GM19455 (cell line): ENCODE data around the gene NUP93.
"Not testable (repeated sequence)": the region's sequence is repeated elsewhere in the genome, so short reads cannot be mapped to it uniquely, and the experiment has no call there.

ENCODE experiments used
- ATAC-seq: cut with Tn5 transposase; IDR thresholded peaks from one replicate; pipeline ENCODE4 v1.9.1; 2021; ENCODE audit not compliant: unreplicated experiment

The NUP93 gene

DNA sequence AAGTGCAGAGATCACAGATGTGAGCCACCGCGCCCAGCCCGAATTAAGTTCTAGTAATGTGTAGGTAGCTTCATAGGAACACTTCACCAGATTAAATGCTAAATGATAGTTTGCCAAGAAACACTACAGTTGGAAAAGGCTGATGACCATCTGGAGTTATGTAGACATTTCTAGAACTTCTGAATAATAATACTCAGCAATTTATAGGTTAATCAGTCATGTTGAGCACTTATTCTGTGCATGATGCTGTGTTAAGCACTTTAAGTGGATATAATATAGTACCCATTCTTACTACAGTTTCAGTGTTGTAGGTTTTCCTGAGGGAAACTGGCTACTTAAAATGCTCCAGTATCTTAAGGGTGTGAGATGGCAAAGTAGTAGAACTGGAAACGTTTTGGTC lies 45.2 kb downstream of the NUP93 start:
- no peak for ATAC-seq

- ATAC-seq: no peak
These were observed 46.6 kb downstream of the NUP93 start for GRCh38 chr16:56776562-56776961.

DNA sequence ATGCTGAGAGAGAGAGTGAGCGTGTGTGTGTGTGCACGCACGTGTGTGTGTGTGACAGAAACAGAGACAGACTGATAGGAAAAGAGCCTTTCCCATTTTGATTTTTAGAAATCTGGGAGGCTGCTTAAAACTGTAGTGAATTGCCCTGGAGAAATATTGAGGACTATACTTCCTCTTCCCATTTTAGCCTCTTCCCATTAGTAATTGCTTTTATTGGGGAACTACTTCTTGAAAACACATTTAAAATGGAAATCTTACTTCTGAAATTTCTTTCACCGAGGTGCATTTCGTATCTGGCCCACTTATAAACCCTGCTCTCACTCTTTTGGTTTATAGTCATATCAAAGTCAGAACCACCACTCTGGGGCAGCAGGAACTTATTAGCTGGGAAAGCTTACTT lies 47.1 kb downstream of the NUP93 start:
- ATAC-seq: no peak

DNA sequence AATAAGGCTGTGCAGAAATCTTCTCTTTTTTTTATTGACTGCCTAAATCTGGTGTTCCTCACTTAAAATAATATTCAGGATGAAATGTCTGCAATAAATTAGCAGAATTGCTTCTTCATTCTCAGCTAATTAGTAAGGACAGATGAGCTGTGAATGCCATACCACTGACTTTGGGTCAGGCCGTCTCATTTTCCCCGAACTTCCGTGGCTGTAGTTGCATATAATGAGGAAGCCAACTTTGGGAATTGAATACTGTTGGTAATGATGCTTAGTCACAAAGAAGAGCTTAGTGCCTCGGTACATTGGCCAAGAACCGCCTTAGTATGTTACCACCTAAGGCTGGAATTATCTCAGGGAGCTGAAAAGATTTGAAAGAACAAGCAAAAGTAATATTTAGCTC lies 47.6 kb downstream of the NUP93 start:
- no peak for ATAC-seq

DNA sequence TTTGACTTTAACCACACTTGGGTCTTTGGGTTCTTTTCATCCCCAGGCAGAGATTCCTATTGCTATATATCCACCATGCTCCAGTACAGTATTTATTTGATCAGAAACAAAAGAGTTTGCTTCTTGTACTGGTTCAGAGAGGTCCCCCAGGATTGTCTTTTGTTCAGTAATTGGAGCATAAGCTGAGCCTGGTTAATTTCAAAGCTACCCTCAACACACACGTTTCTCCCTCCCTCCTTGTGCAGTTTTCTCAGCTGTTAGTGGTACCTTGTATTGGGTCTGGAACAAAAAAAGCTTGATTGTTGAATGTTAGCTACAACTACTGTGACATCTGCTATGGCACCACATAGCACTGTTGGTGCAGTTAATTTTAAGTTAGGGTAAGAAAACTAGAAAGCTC lies 50.0 kb downstream of the NUP93 start:
- no peak for ATAC-seq

- no peak for ATAC-seq
These were observed 50.7 kb downstream of the NUP93 start for GRCh38 chr16:56780646-56781045.

DNA sequence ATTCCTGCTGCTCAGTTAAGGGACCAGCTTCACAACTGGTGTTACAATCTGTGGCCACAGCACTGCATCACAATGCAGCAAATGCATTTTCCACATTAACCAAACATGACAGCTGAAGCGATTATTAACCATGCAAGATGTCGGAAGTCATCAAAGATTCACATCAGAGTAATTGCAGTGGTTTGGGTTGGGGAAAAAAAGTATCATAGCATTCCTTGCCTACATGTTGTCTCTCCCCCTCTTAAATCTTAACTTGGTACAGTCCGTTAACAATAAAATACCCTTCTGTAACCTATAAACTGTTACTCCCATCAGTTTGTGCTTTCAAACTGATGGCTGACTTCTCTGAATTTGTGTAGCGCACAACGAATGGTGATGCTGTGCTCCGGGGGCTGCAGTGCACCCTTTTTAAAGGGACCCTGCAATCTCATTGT lies 51.6 kb downstream of the NUP93 start:
- no peak for ATAC-seq

- ATAC-seq: no peak
These were observed 53.4 kb downstream of the NUP93 start for GRCh38 chr16:56783344-56783743.

DNA sequence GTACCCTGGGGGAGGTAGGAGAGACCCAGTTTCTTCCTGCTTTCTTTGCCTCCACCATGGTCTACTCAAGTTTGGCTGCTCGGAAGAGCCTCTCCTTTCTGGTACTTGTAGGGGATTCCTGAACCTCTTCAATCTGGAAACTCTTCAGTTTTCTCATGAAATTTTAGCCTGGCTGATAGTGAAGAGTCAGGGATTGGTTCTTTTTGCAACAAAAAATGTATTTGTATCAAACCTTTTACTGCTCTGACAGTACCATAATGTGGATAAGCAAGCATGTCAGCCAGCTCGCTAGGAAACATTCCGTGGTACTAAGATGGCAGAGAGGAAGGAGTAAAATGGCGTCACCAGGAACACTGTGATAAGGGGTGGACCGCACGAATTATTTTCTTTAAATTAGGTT lies 55.4 kb downstream of the NUP93 start:
- ATAC-seq: no peak

- ATAC-seq: no peak
These were observed 57.2 kb downstream of the NUP93 start for GRCh38 chr16:56787167-56787566.

DNA sequence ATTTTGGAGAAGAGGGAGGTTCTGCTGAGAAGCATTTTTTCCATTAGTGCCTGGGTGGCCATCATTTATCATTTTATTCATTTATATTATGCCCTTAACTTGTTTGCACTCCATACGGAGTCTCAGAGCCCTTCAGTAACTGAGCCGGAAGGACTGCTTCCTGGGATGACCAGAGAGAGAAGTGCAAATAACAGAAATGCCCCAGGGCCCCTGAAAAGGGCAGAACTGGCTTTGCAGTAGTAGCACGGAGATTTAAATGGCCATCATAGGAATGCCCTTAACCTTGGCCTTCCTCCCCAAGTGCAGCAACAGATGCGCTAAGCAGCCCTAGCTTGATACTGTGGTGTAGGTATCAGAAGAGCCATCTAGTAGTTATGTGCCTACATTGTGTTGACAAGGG lies 58.5 kb downstream of the NUP93 start:
- no peak for ATAC-seq

GRCh38 chr16:56789360-56789759 lies 59.4 kb downstream of the NUP93 start:
- ATAC-seq: no peak

DNA sequence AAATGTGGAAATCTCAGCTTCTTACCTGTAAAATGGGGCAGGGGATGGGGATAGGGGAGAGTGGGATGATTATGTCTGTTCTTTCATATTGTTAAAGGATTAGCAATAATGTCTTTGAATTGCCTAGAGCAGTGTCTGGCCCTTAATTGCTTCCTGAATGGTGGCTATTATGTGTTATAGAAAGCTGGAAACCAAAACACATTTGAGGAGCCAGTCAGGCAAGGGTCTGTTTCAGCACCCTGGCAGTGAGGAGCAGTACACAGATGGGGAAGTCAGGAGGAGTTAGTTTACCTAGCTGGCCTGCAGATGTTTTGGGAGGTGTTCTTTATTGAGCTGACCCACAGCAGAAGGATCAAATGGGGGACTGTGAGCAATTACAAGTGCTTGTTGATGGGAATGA lies 63.0 kb downstream of the NUP93 start:
- ATAC-seq: no peak

- no peak for ATAC-seq
These were observed 63.6 kb downstream of the NUP93 start for GRCh38 chr16:56793492-56793891.

GRCh38 chr16:56795011-56795410 lies 65.1 kb downstream of the NUP93 start:
- ATAC-seq: no peak

DNA sequence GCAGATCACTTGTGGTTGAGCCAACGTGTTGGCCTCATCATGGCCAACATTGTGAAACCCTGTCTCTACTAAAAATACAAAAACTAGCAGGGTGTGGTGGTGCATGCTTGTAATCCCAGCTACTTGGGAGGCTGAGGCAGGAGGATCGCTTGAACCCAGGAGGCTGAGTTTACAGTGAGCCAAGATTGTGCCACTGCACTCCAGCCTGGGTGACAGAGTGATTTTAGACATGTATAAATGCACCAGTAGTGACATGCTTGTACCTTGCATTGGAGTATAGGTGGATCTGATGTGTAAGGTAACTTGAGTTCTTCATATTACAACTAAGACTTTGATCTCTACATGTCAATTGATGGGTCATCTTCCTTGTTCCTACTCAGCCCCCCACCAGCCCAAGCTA lies 67.1 kb downstream of the NUP93 start:
- not testable (repeated sequence) for ATAC-seq

DNA sequence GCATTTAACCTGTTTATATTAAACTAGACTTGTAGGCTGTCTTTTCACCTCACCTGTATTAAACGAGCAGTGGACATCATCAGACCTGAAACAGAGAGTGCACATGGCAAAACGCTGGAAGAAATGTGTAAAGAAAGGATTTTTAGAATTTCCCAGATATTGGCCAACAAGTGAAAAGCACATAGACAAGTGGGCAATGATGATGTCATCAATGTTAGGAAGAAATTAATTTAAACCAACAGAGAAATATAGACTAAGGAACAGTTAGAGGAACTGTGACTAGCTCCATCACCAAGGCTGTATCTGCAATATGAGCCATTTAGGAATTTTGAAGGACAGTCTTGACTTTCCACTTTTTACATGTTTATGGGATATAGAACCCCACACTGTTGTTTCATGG lies 67.9 kb downstream of the NUP93 start:
- ATAC-seq: no peak

GRCh38 chr16:56798955-56799354 lies 69.0 kb downstream of the NUP93 start:
- no peak for ATAC-seq

GRCh38 chr16:56800355-56800754 lies 70.4 kb downstream of the NUP93 start:
- no peak for ATAC-seq

DNA sequence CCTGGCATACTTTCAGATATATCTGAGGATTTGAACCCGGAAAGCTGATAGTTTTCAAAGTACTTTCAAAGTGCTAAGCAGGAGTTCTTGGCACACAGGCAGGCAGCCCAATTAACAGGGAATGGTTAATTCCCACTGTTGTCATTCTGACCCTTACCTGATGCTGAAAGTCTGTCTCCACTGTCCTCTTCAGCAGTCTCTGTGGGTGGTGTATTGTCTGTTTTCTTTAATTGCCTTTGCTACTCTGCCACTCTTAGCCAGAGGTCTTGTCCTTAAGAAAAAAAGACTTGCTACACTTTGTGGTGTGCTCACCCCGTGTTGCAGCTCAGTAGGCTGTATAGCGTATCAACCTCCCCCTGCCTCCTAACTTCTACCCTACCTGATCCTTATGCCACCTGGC lies 71.8 kb downstream of the NUP93 start:
- no peak for ATAC-seq

DNA sequence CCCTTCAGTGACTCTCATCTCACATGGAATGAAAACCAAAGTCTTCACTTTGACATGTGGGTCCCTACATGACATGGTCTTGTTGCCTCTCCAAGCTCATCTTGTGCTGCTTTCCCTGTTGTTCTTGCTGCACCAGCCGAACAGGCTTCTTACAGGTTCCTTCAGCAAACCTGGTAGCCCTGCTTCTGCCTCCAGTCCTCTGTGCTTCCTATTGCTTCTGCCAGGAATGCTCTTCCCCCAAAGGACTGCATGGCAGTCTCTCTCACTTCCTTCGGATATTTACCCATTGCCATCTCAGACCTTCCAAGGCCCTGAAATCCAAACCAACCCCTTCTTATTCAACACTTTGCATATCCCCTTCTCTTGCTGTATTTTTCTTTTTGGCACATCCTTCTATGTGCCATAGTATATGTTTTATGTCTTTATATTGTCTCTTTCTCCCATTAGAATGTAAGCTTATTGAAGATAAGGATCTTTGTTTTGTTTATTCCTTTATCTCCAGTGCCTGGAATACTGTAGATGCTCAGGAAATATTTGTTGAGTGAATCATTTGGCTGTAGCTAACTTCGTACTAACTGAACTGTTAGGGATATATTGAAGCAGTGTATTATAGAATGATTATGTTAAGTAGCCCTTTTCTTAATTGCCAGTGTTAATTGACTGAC lies 77.2 kb downstream of the NUP93 start:
- no peak for ATAC-seq

DNA sequence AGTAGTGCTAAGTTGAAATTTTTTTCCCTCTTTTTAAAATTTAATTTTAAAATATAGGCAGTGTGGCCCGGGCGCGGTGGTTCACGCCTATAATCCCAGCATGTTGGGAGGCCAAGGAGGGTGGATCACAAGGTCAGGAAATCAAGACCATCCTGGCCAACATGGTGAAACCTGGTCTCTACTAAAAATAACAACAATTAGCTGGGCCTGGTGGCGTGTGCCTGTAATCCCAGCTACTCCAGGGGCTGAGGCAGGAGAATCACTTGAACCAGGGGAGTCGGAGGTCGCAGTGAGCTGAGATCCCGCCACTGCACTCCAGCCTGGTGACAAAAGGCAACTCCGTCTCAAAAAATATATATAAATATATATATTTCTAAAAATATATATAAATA lies 77.7 kb downstream of the NUP93 start:
- not testable (repeated sequence) for ATAC-seq

DNA sequence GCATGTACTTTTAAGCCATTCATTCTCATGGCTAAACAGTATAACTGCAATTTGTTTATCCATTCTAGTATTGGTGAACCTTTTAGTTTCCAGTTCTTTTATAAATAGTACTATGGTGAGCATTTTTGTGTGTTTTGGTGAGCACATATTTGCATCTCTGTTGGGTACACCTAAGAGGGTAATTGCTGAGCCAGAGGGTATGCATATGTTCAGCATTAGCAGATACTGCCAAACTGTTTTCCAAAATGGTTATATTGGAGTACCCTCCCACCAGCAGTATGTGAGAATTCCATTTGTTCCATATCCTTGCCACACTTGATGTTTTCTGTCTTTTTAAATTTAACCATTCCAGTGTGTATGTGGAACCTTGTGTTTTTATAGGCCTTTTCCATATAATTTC lies 81.0 kb downstream of the NUP93 start:
- ATAC-seq: no peak
